Measurements from ENCODE around the gene SCAF1. TPM values are rescaled to one million over a fixed set of nuclear protein-coding genes. Genes with fewer than 3 reads are reported as not detected.

SCAF1 gene
- polyA plus RNA-seq, 1 donor from 2014 or later: 11.9 TPM

DNA sequence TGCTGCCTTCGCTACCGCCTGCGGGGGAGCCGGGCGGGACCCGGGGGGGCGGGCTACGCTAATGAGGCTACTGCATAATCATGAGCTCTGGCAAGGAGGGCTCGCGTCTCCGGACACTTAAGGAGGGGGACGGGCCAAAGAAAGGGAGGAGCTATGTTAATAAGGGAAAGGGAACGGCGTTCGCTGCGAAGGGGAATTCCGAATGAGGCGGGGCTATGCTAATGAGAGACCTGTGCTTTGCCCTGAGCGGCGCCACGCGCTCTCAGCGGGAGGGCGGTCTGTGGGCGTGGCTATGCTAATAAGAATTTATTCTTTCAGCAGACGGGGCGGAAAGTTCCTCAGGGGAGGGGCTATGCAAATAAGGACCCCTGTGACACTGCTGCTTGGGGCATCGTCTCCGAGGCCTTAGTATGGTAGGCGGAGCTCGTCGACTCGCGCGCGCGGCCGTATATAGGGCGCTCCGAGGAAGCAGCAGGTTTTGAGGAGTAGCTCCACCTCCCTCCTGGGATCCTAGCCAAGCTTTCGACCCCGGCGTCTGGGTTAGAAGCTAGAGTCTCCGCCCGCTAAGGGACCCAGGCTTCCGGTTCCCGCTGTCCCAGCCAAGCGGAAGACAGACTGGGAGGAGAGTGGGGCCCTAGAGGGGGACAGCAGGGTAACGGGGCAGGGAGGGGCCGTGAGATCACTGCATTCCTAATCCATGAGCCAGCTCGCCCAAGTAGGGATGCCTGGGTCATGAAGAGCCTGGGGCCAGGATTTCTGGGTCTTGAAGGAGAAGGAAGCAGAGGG is 1.7 kb upstream of the SCAF1 start, which contains the start of gene RRAS:
RRAS (minus strand) TSS at position 31 of the 786 bp plus-strand sequence. CDS start 45 bp downstream, outside the sequence.
- peak within 1 kb of the TSS; percentile 76 for H3K4me3 ChIP-seq (ENCODE audit: low read length)
- H3K9ac ChIP-seq (ENCODE audit: low read length): peak within 1 kb of the TSS; percentile 69
- peak; percentile 74 for TF ChIP-seq MXI1 (conservative IDR thresholded peaks at IDR 0.05; ENCODE audit: poor library complexity, severe bottlenecking)
- TF ChIP-seq EZH2 (IDR thresholded peaks at IDR 0.05; ENCODE audit: borderline replicate concordance, insufficient read depth, low read length, poor library complexity, severe bottlenecking): no peak
- no peak for TF ChIP-seq SMC3 (conservative IDR thresholded peaks at IDR 0.05; ENCODE audit: poor library complexity)
- no peak for TF ChIP-seq EP300 (conservative IDR thresholded peaks at IDR 0.05; ENCODE audit: poor library complexity, severe bottlenecking)
- TF ChIP-seq RAD21 (conservative IDR thresholded peaks at IDR 0.05): no peak
- TF ChIP-seq POLR2AphosphoS5 (IDR thresholded peaks at IDR 0.05): peak; percentile 52
- TF ChIP-seq, protein P1, sequence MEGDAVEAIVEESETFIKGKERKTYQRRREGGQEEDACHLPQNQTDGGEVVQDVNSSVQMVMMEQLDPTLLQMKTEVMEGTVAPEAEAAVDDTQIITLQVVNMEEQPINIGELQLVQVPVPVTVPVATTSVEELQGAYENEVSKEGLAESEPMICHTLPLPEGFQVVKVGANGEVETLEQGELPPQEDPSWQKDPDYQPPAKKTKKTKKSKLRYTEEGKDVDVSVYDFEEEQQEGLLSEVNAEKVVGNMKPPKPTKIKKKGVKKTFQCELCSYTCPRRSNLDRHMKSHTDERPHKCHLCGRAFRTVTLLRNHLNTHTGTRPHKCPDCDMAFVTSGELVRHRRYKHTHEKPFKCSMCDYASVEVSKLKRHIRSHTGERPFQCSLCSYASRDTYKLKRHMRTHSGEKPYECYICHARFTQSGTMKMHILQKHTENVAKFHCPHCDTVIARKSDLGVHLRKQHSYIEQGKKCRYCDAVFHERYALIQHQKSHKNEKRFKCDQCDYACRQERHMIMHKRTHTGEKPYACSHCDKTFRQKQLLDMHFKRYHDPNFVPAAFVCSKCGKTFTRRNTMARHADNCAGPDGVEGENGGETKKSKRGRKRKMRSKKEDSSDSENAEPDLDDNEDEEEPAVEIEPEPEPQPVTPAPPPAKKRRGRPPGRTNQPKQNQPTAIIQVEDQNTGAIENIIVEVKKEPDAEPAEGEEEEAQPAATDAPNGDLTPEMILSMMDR (IDR thresholded peaks at IDR 0.05; ENCODE audit: poor library complexity, severe bottlenecking): no peak
- no peak for TF ChIP-seq TAF1 (IDR thresholded peaks at IDR 0.05; ENCODE audit: low read depth)
- TF ChIP-seq, protein P2, sequence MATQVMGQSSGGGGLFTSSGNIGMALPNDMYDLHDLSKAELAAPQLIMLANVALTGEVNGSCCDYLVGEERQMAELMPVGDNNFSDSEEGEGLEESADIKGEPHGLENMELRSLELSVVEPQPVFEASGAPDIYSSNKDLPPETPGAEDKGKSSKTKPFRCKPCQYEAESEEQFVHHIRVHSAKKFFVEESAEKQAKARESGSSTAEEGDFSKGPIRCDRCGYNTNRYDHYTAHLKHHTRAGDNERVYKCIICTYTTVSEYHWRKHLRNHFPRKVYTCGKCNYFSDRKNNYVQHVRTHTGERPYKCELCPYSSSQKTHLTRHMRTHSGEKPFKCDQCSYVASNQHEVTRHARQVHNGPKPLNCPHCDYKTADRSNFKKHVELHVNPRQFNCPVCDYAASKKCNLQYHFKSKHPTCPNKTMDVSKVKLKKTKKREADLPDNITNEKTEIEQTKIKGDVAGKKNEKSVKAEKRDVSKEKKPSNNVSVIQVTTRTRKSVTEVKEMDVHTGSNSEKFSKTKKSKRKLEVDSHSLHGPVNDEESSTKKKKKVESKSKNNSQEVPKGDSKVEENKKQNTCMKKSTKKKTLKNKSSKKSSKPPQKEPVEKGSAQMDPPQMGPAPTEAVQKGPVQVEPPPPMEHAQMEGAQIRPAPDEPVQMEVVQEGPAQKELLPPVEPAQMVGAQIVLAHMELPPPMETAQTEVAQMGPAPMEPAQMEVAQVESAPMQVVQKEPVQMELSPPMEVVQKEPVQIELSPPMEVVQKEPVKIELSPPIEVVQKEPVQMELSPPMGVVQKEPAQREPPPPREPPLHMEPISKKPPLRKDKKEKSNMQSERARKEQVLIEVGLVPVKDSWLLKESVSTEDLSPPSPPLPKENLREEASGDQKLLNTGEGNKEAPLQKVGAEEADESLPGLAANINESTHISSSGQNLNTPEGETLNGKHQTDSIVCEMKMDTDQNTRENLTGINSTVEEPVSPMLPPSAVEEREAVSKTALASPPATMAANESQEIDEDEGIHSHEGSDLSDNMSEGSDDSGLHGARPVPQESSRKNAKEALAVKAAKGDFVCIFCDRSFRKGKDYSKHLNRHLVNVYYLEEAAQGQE (IDR thresholded peaks at IDR 0.05; ENCODE audit: borderline replicate concordance): no peak
- peaks cover 5% of the 10 kb centered on the region for H3F3A ChIP-seq (ENCODE audit: insufficient read depth, low read length, poor library complexity, severe bottlenecking)
- H2AFZ ChIP-seq (ENCODE audit: low read depth, low read length): peak within 1 kb of the TSS; percentile 67
- no peaks in the 10 kb centered on the region for H3K27me3 ChIP-seq (ENCODE audit: insufficient read depth, low read depth, low read length)
- H3K9me2 ChIP-seq (ENCODE audit: insufficient read depth, low read length): no peaks in the 10 kb centered on the region
- no peaks in the 10 kb centered on the region for H4K20me1 ChIP-seq (ENCODE audit: insufficient read depth)
- H3K9me3 ChIP-seq (ENCODE audit: low read length): no peaks in the 10 kb centered on the region
- H3K79me2 ChIP-seq (replicated peaks; ENCODE audit: insufficient read depth, low read length): peaks cover 25% of the 10 kb centered on the region
- peak within 1 kb of the TSS; percentile 87 for H3K4me2 ChIP-seq (ENCODE audit: low read length)
- peak within 1 kb of the TSS; percentile 67 for H3K27ac ChIP-seq (ENCODE audit: low read length)
- no peaks in the 10 kb centered on the region for H3K36me3 ChIP-seq (ENCODE audit: insufficient read depth, low read length)

DNA sequence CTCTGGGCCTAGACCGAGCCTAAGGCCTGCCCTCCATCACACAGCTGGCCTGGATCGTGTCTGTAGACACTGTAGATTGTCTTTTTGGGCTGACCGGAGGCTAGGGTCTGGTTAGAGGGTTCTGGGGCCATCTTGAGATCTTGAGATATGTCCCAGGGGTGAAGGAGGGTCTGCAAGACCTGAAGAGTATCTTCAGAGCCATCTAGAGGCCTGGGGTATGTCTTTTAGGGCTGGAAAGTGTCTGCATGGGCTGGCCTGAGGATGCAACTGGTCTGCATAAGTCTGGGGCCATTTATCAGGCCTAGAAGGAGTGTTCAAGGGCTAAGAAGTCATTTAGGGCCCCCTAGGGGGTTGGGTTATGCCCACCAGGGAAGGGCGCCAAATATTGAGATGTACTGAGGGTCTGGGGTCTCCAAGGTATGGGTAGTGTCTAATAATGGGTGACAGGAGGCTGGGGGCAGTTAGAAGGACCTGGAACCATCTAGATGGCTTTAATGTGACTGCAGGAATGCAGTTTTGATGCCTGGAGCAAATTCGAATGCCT is 555 bp downstream of the SCAF1 start:
- H3K79me2 ChIP-seq (replicated peaks; ENCODE audit: insufficient read depth, low read length): peaks cover 25% of the 10 kb centered on the region
- H2AFZ ChIP-seq (ENCODE audit: low read depth, low read length): peak overlapping the region; percentile 69
- no peaks in the 10 kb centered on the region for H3K36me3 ChIP-seq (ENCODE audit: insufficient read depth, low read length)
- peak overlapping the region; percentile 90 for H3K27ac ChIP-seq (ENCODE audit: low read length)
- peak overlapping the region; percentile 98 for H3K9ac ChIP-seq (ENCODE audit: low read length)
- no peaks in the 10 kb centered on the region for H3K9me2 ChIP-seq (ENCODE audit: insufficient read depth, low read length)
- H3K27me3 ChIP-seq (ENCODE audit: insufficient read depth, low read depth, low read length): no peaks in the 10 kb centered on the region
- no peak for TF ChIP-seq EP300 (conservative IDR thresholded peaks at IDR 0.05; ENCODE audit: poor library complexity, severe bottlenecking)
- TF ChIP-seq, protein P2 (IDR thresholded peaks at IDR 0.05; ENCODE audit: borderline replicate concordance): no peak
- no peak for TF ChIP-seq EZH2 (IDR thresholded peaks at IDR 0.05; ENCODE audit: borderline replicate concordance, insufficient read depth, low read length, poor library complexity, severe bottlenecking)
- TF ChIP-seq SMC3 (conservative IDR thresholded peaks at IDR 0.05; ENCODE audit: poor library complexity): no peak
- no peak for TF ChIP-seq TAF1 (IDR thresholded peaks at IDR 0.05; ENCODE audit: low read depth)
- TF ChIP-seq POLR2AphosphoS5 (IDR thresholded peaks at IDR 0.05): no peak
- TF ChIP-seq MXI1 (conservative IDR thresholded peaks at IDR 0.05; ENCODE audit: poor library complexity, severe bottlenecking): no peak
- no peak for TF ChIP-seq RAD21 (conservative IDR thresholded peaks at IDR 0.05)
- TF ChIP-seq, protein P1 (IDR thresholded peaks at IDR 0.05; ENCODE audit: poor library complexity, severe bottlenecking): no peak
- no peaks in the 10 kb centered on the region for H3K9me3 ChIP-seq (ENCODE audit: low read length)
- no peaks in the 10 kb centered on the region for H4K20me1 ChIP-seq (ENCODE audit: insufficient read depth)
- peak overlapping the region; percentile 76 for H3K4me3 ChIP-seq (ENCODE audit: low read length)
- peak overlapping the region; percentile 90 for H3K4me2 ChIP-seq (ENCODE audit: low read length)
- H3F3A ChIP-seq (ENCODE audit: insufficient read depth, low read length, poor library complexity, severe bottlenecking): peaks cover 5% of the 10 kb centered on the region
